ENCODE results near the gene CNOT6L.
"Not testable (repeated sequence)": the region's sequence is repeated elsewhere in the genome, so short reads cannot be mapped to it uniquely, and the experiment has no call there.

Gene CNOT6L

DNA sequence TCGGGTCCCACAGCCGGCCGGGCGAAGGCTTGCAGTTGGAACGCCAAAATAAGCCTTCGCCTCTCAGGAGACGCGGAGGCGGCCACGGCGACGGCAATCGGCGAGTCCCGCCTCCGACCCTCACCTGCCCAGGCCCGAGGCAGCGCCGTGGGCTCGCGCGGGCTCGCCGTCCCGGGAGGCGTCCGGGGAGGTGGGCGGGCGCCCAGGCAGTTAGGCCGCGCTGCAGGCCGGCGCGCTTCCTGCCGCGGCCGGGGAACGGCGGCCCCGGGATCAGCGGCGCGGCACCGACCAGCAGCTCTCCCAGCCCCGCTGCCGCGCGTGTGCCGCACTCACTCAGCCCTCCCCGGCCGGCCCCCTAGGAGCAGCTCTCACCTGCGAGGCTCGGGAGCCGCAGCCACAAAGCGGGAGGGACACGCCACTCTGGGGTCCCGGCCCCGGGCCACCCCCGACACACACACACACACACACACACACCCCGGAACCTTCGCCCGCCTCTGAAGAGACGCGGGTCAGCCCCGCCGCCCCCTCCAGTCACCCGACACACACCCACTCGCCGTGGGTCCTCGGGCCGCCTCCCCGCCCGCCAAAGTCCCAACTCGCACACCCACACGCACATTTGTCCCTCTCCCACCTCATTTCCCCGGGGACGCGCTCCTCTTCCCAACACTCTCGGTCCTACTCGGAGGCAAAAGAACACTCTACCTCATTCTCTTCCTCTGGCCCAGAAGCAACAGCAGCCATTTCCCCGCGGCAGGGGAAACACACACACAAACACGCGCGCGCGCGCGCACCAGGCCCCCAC, at the start of gene CNOT6L:
CNOT6L (minus strand) TSS at position 767 of the 802 bp plus-strand sequence; CDS start at position 707, 60 bp downstream.
- peak in 1 of 3 donors; percentile 32 for DNase-seq (ENCODE audit: low read depth in 3 of 3, low spot score in 1 of 3)

DNA sequence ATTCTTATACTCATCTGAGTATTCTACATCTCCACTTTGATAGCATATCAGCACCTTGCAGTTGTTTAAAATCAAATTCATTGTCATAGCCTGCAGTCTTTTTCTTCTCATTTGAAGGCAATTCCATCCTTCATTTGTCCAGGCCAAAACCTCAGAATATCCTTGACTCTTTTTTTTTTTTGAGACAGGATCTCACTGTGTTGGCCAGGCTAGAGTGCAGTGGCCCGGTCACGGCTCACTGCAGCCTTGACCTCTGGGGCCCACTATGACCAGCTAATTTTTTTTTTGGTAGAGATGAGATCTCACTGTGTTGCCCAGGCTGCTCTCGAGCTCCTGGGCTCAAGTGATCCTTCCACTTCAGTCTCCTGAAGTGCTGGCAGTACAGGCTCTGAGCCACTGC, 46.1 kb upstream of the CNOT6L start:
- no peak for DNase-seq (ENCODE audit: low read depth in 3 of 3, low spot score in 1 of 3)

DNA sequence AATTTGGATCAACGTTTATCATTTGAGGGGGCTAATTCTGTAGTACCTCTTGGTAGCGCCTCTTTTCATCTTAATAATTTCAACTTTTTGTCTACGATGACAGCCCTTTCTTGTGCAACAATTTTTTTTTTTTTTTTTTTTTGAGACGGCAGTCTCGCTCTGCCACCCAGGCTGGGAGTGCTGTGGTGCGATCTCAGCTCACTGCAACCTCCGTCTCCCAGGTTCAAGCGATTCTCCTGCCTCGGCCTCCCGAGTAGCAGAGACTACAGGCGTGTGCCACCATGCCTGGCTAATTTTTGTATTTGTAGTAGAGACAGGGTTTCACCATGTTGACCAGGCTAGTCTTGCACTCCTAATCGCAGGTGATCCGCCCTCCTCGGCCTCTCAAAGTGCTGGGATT, 44.2 kb upstream of the CNOT6L start:
- DNase-seq (ENCODE audit: low read depth in 3 of 3, low spot score in 1 of 3), result not testable (repeated sequence)

DNA sequence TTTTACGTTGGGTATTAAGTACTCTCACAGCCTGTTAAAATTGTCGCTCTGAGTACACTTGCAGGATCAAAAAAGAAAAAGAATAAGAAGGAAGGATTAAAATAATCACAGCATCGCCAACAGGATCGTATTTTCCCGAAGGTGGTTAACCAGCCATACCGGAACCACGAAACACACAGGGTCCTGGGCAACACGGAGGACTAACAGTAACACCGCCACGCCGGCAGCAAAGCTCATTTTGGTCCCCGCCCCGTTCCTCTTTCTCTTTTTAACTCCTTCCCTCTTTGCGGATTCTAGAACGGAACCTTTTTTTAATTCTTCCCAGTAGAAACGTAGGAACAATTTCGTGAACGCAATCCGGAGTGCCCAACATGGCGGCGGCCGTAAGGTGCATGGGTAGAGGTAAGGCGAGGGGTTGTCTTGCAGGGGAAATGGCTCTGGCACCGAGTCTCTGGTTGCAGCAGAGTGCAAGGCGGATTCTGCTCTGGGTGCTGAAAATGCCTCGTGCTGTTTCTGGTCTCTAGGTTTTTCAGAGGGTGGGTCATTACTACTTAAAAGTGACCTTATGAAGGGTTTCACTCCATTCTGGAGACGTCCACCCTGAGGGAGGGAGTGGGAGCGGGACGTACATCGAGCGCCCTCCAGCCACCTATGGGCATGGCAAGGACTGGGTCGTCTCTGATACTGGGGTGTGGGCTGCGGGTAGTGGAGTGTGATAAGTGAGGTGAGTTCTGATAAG, 43.5 kb upstream of the CNOT6L start, which contains the start of gene MRPL1:
MRPL1 (plus strand) TSS at position 353 of the 739 bp plus-strand sequence; CDS start at position 372, 19 bp downstream.
- DNase-seq (ENCODE audit: low read depth in 3 of 3, low spot score in 1 of 3), result peak; percentile 71 to 81 (median 73)

DNA sequence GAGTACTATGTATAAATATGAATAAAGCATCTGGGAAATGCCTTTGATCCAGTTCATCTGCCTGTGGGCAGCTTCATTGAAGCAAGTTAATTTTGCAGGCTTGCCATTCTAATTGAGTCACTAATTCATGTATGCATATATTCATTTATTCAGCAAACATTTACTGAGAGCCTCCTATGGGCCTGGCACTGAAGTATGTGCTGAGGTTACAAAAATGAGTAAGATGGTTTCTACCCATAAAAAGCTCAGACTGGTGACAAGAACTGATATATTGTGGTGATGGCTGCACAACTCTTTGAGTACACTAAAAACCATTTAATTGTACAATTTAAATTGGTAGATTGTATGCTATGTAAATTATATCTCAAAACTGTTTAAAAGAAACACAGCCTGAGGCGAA, 42.3 kb upstream of the CNOT6L start:
- no peak for DNase-seq (ENCODE audit: low read depth in 3 of 3, low spot score in 1 of 3)

DNA sequence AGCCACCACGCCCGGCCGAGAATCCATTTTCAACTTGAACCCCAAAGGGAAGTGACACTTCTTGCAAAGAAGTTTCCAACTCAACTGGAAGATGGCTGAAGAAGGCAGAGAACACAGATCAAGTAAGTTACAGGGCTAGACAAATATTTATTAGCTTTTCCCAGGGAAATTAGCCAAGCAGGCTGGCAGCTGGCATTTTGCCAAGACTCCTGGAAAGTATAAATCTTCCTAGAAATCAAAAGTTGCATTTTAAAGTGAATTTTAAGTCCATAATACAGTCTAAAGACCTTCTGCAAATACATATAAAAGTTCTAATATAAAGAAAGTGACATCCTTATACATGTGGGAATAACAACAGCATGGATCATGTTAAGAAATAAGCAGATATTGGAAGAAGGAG, 40.1 kb upstream of the CNOT6L start:
- no peak for DNase-seq (ENCODE audit: low read depth in 3 of 3, low spot score in 1 of 3)

DNA sequence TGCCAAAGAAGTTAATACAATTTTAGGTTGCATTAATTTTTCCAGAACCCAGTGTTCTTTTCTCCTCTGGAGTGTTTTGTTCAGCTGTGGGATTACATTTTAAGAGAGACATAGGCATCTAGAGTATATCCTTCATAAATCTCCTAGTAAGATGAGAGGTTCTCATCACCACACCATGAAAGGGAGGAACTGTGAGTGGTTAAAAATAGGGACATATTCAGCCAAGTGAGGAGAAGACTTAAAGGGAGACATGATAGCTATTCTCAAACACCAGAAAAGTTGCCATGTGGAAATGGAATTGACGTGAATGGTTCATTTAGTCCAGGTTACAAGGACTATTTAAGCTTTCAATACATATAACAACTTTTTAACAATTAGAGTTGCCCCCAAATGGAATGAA, 37.0 kb upstream of the CNOT6L start:
- no peak for DNase-seq (ENCODE audit: low read depth in 3 of 3, low spot score in 1 of 3)

DNA sequence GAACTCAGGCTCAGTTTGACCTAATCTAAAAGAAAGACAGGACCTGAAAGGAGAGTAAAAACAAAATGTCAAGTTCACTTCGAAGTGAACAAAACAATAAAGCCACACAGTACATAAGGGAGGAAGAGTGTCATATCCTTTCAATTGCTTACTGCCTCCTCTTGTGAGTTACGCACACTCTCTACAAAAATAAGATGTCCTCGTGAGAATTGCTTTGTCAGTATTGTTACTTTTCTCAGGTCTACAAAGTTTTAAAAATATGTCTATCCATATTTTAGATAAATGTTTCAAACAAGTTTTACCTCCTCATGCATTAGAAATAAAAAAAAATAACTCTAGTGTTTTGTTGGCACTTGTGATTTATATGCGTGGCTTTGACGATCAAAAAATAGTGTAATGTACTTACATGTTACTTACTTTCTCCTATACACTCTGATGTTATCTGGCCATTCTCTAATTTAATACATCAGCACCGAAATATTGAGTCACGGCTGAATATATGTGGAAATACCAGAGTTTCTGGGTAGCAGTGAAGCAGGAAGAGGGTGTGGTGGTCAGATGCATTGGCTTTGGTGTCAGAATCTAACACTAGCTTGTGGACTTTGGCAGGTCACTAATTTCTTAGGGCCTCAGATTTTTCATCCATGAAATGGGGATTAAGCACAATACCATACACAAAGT, 35.4 kb upstream of the CNOT6L start:
- DNase-seq (ENCODE audit: low read depth in 3 of 3, low spot score in 1 of 3), result no peak

DNA sequence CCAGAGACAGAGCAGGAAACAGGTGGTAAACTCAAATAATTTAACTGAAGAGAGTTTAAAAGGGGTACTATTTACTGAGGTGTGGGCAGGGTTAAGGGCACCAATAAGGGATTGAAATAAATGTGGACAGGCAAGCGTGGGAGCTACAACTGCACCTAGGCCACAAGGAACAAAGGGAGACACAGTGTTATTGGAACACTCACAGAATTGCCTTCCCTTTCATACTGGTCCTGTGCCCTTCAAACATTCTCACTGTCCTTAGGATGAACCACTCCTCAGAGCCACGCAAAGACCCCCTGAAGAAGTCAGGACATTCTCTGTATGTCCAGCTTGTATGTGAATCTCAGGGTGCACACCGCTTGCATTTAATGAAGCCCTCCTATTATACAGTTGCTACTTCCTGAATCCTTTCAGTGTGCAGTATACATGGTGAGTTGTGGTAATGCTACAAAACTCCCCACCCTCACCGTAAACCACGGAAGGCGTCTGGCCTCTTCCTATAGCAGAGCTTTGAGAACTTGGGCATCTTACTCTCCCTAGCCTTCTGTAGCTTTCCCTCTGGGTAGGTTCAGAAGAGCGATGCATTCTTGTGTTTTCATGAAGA, 33.8 kb upstream of the CNOT6L start:
- peak; percentile 12 to 52 (median 15) for DNase-seq (ENCODE audit: low read depth in 3 of 3, low spot score in 1 of 3)

DNA sequence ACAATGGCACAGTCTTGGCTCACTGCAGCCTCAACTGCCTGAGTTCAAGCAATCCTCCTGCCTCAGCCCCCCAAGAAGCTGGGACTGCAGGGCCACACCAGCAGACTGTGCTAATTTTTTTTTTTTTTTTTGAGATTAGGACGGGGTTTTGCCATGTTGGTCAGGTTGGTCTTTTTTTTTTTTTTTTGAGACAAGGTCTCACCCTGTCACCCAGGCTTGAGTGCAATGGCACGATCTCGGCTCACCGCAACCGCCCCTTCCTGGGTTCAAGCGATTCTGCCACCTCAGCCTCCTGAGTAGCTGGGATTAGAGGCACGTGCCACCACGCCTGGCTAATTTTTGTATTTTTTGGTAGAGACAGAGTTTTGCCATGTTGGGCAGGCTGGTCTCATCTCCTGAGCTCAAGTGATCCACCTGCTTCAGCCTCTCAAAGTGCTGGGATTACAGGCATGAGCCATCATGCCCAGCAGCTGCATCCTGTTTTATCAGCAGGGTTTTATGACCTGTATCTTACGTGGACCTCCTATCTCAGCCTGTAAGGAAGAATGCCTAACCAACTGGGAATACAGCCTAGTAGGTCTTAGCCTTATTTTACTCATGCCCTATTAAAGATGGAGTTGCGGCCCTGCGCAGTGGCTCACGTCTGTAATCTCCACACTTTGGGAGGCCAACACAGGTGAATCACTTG, 30.3 kb upstream of the CNOT6L start:
- DNase-seq (ENCODE audit: low read depth in 3 of 3, low spot score in 1 of 3), result no peak

DNA sequence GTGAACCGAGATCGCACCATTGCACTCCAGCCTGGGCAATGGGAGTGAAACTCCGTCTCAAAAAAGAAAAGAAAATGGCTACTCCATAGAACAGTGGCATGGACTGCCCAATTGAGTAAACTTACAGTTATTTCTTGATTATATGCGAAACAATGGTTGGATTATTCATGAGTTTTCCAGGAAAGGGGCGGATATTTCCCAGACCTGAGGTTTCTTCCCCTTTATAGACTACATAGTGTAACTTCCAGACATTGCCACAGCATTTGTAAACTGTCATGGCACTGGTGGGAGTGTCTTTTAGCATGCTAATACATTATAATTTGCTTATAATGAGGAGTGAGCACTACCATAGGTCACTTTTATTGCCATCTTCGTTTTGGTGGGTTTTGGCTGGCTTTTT, 29.3 kb upstream of the CNOT6L start:
- no peak for DNase-seq (ENCODE audit: low read depth in 3 of 3, low spot score in 1 of 3)

DNA sequence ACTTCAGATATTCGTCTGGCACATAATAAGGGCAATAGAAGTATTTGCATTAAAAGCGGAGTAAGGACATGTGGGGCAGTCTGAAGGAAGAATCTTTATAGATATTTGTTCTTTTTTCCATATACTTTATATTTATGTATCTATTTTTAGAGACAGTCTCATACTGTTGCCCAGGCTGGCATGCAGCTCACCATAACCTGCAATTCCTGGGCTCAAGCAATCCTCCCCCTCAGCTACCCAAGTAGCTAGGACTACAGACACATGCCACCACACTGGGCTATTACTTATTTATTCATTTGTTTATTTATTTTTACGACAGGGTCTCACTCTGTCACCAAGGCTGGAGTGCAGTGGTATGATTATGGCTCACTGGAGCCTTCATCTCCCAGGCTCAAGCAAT, 26.8 kb upstream of the CNOT6L start:
- DNase-seq (ENCODE audit: low read depth in 3 of 3, low spot score in 1 of 3), result no peak

DNA sequence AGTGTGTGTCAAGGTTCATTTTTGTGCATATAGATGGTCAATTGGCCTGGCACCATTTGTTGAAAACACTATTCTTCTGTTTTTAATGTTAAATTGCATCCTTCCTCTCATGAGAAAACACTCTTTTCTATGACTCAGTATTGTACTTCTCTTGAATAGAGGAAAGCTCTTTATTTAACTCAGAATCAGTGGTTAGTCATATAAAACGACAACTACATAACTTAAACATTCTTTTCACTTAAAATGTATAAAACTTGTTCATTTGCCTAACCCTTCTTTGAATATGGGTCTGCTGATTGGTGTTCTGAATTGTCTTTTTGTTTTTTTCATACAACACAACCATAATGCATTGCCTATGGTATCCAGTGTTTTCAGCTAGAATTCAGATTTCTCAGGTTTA, 26.2 kb upstream of the CNOT6L start:
- DNase-seq (ENCODE audit: low read depth in 3 of 3, low spot score in 1 of 3), result no peak

DNA sequence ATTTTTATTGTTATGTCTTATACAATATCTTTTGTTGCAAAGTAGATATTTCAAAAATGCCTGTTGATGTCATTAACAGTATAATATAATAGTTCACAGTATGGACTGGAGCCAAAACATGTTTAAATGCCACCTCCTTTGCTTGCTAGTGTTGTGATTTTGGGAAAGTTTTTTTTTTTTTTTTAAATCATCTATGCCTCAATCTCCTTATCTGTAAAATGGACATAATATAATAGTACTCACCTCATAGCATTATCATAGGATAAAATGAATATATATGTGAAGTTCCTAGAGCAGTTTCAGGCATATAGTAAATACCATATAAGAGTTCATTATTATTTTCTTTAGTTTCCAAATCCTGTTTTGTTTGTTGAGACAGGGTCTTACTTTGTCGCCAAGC, 25.2 kb upstream of the CNOT6L start:
- DNase-seq (ENCODE audit: low read depth in 3 of 3, low spot score in 1 of 3), result no peak

DNA sequence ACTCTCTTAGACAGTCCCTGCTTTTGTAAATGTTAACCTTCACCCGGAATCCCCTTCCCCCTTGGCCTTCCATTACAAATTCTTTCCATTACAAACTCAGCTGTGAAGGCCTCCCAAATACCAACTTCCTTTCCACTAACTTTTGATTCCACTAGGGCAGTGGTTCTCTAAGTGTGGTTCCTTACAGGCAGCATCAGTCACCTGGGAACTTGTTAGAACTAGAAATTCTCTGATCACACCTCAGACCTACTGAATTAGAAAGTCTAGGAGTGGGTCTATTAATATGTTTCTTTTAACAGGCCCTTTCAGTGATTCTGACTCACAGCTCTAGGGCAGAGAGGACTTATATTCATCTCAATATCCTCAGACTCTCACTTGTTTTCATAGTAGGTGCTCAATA, 24.5 kb upstream of the CNOT6L start:
- DNase-seq (ENCODE audit: low read depth in 3 of 3, low spot score in 1 of 3), result no peak

DNA sequence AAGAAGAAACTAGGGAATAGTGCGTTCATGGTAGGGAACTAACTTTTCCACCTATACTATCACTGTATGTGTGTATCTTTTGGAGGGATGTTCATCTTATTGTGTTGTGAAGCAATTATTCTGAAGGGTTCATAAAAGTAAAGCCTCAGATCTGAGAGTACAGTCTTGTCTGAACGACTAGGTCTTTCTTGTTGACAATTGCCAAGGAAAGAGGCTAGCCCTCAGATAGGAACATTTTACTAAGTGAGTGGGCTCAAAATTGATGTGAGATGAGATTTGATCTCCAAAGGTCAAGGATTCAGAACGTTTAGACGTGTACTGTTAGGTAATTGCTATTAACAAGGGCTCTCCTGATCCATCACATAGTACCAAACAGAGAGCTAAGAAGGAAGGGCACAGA, 15.2 kb upstream of the CNOT6L start:
- no peak for DNase-seq (ENCODE audit: low read depth in 3 of 3, low spot score in 1 of 3)

DNA sequence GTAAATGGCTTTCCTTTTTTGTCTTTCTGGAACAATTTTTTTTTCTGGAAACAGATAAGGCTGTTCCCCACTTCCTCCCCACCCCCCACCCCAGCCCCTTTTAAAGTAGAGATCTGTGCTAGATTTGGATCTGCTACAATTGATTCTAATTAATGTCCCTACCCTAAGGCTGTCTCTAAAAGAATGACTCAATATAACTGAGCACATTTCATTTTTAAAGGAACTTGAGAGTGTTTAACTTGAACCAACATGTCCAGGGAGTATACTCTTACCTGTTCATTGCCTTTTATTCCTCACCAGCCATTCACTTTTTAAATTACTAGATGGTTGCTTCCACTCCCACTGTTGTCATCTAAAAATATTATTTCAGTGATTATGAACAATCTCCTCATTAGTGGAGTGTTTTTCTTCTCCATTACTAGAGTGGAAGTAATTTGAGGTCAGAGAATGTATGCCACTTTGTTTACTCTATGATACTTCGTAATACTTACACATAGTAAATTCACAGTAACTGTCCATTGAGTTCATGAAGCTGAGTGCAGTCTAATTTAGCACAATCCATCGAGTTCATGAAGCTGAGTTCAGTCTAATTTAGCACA, 14.1 kb upstream of the CNOT6L start:
- no peak for DNase-seq (ENCODE audit: low read depth in 3 of 3, low spot score in 1 of 3)

DNA sequence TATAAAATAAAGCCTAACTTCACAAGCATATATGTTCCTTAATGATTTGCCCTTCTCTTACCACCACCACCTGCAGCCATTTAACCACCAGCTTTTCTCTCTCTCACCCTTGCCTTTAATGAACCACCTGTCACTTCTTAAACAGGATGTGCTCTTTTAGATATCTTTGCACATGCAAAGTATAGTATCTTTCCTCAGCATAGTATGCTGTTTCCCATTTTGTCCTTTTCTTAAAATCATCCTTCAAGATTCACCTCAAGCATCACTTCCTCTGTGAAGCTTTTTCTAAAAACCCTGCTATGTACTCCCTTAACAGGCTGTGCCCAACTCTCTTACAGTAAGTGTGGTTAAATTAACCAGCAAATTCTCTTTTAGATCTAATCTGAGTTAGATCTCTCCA, 8.2 kb upstream of the CNOT6L start:
- no peak for DNase-seq (ENCODE audit: low read depth in 3 of 3, low spot score in 1 of 3)

DNA sequence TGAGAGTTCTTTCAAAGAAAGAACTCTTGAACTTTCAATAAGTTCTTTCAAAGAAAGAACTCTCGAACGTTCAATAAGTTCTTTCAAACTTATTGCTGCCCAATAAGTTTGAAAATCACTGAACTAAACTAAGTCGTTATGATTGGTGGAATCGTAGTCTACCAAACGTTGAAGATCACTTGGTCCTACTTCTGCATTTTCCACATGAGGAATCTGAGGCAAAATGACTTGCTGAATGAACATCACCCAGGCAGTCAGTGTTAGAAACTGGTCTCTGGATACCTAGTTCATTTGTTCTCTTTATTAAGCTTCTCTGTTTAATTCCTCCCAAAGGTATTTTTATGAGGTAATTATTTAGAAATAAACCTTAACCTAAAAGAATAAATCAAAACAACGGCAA, 7.1 kb upstream of the CNOT6L start:
- no peak for DNase-seq (ENCODE audit: low read depth in 3 of 3, low spot score in 1 of 3)

DNA sequence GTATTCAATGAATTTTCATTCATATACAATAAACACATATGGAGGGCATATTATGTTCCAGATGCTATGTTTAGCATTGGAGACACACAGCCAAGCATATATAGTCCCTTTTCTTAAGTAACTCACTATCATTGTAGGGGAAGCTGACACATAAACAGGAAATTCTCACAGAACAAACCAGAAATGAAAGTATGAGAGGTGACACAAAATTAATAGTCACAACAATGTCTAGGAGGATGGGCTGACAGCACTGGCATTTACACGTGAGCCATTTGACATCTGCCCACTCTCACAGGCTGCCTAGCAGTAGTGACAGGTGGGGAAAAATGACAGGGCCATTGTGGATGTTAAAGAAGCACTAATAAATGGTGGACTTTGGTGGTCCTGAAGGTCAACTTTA, 2.6 kb upstream of the CNOT6L start:
- DNase-seq (ENCODE audit: low read depth in 3 of 3, low spot score in 1 of 3), result no peak
